Ectodermal cell (in vitro differentiated cells): Measurements from ENCODE around the gene PCDHB12.
A peak's percentile ranks its signal among the peaks of the same experiment; 100 is the strongest.
"Not testable (repeated sequence)": the region's sequence is repeated elsewhere in the genome, so short reads cannot be mapped to it uniquely, and the experiment has no call there.

ENCODE experiments used
- H3K27ac ChIP-seq: 2 replicates; pipeline ENCODE4 v1.7.0; 2013; ENCODE audit warnings: mild to moderate bottlenecking, low read depth, low read length; ENCODE audit not compliant: insufficient read depth, poor library complexity, severe bottlenecking
- H3K27me3 ChIP-seq: 2 replicates; pipeline ENCODE4 v1.7.0; 2013; ENCODE audit warnings: mild to moderate bottlenecking, low read length; ENCODE audit not compliant: insufficient read depth, control insufficient read depth, poor library complexity, severe bottlenecking
- H3K36me3 ChIP-seq: one replicate; pipeline ENCODE4 v1.7.0; 2013; ENCODE audit warnings: low read length; ENCODE audit not compliant: control insufficient read depth, insufficient read depth
- H3K4me1 ChIP-seq: one replicate; pipeline ENCODE4 v1.7.0; 2013; ENCODE audit warnings: low read length; ENCODE audit not compliant: control insufficient read depth, insufficient read depth
- H3K4me3 ChIP-seq: 2 replicates; pipeline ENCODE4 v1.7.0; 2013; ENCODE audit warnings: low read depth, low read length, control low read depth; ENCODE audit not compliant: insufficient read depth
- H3K9me3 ChIP-seq: 2 replicates; pipeline ENCODE4 v1.7.0; 2013; ENCODE audit warnings: mild to moderate bottlenecking, low read length, moderate library complexity; ENCODE audit not compliant: control insufficient read depth
- WGBS, 2 experiments: methylation state at CpG; one replicate each; pipeline ENCODE4 v1.1.7; 2013; ENCODE audit warnings: missing lambda C conversion rate in 2 of 2; 5-methylcytosine and 5-hydroxymethylcytosine counted together

The PCDHB12 gene

DNA sequence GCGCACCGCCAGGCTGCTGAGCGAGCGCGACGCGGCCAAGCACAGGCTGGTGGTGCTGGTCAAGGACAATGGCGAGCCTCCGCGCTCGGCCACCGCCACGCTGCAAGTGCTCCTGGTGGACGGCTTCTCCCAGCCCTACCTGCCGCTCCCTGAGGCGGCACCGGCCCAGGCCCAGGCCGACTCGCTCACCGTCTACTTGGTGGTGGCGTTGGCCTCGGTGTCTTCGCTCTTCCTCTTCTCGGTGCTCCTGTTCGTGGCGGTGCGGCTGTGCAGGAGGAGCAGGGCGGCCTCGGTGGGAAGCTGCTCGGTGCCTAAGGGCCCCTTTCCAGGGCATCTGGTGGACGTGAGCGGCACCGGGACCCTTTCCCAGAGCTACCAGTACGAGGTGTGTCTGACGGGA lies 6.9 kb upstream of the PCDHB12 start:
- H3K27ac ChIP-seq, H3K36me3 ChIP-seq, H3K4me3 ChIP-seq, H3K9me3 ChIP-seq, H3K4me1 ChIP-seq, H3K27me3 ChIP-seq: not testable (repeated sequence)
- WGBS, 2 experiments, result 94 to 96% methylated on average over 33 of the region's 35 CpGs

GRCh38 chr5:141210281-141210680 lies 1.8 kb downstream of the PCDHB12 start:
- H3K36me3 ChIP-seq, H3K27me3 ChIP-seq, H3K4me1 ChIP-seq, H3K4me3 ChIP-seq, H3K27ac ChIP-seq, H3K9me3 ChIP-seq: not testable (repeated sequence)
- WGBS, 2 experiments, result 95 to 96% methylated on average over 25 to 28 of the region's 39 CpGs

DNA sequence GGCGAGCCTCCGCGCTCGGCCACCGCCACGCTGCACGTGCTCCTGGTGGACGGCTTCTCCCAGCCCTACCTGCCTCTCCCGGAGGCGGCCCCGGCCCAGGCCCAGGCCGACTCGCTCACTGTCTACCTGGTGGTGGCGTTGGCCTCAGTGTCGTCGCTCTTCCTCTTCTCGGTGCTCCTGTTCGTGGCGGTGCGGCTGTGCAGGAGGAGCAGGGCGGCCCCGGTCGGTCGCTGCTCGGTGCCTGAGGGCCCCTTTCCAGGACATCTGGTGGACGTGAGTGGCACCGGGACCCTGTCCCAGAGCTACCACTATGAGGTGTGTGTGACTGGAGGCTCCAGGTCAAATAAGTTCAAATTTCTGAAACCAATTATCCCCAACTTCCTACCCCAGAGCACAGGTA lies 2.3 kb downstream of the PCDHB12 start:
- not testable (repeated sequence) for H3K9me3 ChIP-seq, H3K4me1 ChIP-seq
- 95 to 97% methylated on average over 23 to 24 of the region's 27 CpGs for WGBS, 2 experiments

DNA sequence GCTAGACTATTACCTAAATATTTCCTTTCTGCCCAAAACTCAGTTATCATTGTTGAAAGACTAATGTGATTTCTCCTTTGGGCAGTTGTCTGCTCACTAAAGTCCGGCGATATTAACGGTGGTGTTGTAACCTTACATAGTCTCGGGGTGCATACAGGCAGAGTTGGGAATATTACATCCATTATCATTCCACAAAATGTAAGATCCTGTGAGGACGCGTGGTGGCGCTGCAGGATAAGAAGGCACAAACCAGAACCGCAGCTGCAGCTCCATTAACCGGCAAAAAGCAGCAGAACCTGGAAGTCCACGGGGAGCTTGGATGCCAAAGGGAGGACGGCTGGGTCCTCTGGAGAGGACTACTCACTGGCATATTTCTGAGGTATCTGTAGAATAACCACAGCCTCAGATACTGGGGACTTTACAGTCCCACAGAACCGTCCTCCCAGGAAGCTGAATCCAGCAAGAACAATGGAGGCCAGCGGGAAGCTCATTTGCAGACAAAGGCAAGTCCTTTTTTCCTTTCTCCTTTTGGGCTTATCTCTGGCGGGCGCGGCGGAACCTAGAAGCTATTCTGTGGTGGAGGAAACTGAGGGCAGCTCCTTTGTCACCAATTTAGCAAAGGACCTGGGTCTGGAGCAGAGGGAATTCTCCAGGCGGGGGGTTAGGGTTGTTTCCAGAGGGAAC lies 5.3 kb downstream of the PCDHB12 start, which contains the start of gene PCDHB13:
TSS of gene PCDHB13 (plus strand) at position 264 of the 684 bp plus-strand sequence. CDS start at position 469, 205 bp downstream.
- 66 to 83% methylated on average over 9 to 13 of the region's 18 CpGs for WGBS, 2 experiments
- H3K36me3 ChIP-seq, H3K9me3 ChIP-seq, H3K27ac ChIP-seq, H3K4me3 ChIP-seq, H3K4me1 ChIP-seq, H3K27me3 ChIP-seq: not testable (repeated sequence)

More for the DNA sequence above, 2.3 kb downstream of the PCDHB12 start:
- H3K27ac ChIP-seq, H3K27me3 ChIP-seq, H3K4me3 ChIP-seq, H3K36me3 ChIP-seq: not testable (repeated sequence)

GRCh38 chr5:141214583-141214982 lies 6.1 kb downstream of the PCDHB12 start:
- H3K4me1 ChIP-seq, H3K27me3 ChIP-seq, H3K4me3 ChIP-seq, H3K27ac ChIP-seq, H3K9me3 ChIP-seq, H3K36me3 ChIP-seq: not testable (repeated sequence)
- WGBS, 2 experiments, result 92 to 93% methylated on average over 7 to 8 of the region's 12 CpGs

- not testable (repeated sequence) for H3K4me1 ChIP-seq, H3K27ac ChIP-seq, H3K27me3 ChIP-seq, H3K36me3 ChIP-seq, H3K9me3 ChIP-seq, H3K4me3 ChIP-seq
- 91 to 95% methylated on average over 28 to 30 of the region's 40 CpGs for WGBS, 2 experiments
Measured at GRCh38 chr5:141215504-141215903, 7.0 kb downstream of the PCDHB12 start.

GRCh38 chr5:141216035-141216434 lies 7.5 kb downstream of the PCDHB12 start:
- not testable (repeated sequence) for H3K4me3 ChIP-seq, H3K9me3 ChIP-seq, H3K27me3 ChIP-seq, H3K4me1 ChIP-seq, H3K27ac ChIP-seq, H3K36me3 ChIP-seq
- WGBS, 2 experiments, result 93 to 94% methylated on average over 18 to 21 of the region's 26 CpGs

DNA sequence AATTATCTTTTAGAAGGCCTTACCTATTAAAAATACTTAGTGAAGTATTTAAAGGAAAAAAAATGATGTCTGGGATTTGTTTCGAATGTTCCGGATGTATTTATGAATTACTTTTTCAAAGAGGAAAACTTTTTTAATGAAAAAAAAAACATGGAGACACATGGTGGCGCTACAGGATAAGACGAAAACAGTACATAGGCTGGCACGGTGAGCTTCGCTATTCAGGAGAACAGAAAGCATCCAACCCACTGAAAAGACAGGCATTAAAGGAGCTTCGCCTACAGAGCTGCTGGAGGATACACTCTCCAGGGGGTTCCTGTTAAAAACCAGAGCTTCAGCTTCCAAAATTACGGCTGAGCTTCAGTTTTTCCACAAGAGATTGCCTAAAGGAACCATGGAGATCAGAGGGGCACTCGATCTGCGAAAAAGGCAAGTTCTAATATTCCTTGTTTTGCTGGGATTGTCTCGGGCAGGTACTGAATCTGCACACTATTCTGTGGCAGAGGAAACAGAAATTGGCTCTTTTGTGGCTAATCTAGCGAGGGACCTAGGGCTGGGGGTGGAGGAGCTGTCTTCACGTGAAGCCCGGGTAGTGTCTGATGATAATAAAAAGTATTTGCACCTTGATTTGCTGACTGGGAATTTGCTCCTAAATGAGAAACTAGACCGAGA lies 14.7 kb downstream of the PCDHB12 start, which contains the start of gene PCDHB14:
TSS of gene PCDHB14 (plus strand) at position 232 of the 672 bp plus-strand sequence. CDS start at position 395, 163 bp downstream.
- no peak within 1 kb of the TSS for H3K27ac ChIP-seq
- H3K9me3 ChIP-seq, result no peaks in the 10 kb centered on the region
- no peaks in the 10 kb centered on the region for H3K4me1 ChIP-seq
- 46 to 47% methylated on average over 15 of the region's 15 CpGs for WGBS, 2 experiments
- no peaks in the 10 kb centered on the region for H3K36me3 ChIP-seq
- no peaks in the 10 kb centered on the region for H3K27me3 ChIP-seq
- H3K4me3 ChIP-seq, result peak within 1 kb of the TSS; percentile 14

DNA sequence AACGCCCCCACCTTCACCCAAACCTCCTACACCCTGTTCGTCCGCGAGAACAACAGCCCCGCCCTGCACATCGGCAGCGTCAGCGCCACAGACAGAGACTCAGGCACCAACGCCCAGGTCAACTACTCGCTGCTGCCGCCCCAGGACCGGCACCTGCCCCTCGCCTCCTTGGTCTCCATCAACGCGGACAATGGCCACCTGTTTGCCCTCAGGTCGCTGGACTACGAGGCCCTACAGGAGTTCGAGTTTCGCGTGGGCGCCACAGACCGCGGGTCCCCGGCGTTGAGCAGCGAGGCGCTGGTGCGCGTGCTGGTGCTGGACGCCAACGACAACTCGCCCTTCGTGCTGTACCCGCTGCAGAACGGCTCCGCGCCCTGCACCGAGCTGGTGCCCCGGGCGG lies 16.3 kb downstream of the PCDHB12 start:
- H3K27me3 ChIP-seq, H3K36me3 ChIP-seq, H3K9me3 ChIP-seq, H3K4me1 ChIP-seq, H3K4me3 ChIP-seq, H3K27ac ChIP-seq: not testable (repeated sequence)
- 94% methylated on average over 27 to 29 of the region's 40 CpGs for WGBS, 2 experiments

DNA sequence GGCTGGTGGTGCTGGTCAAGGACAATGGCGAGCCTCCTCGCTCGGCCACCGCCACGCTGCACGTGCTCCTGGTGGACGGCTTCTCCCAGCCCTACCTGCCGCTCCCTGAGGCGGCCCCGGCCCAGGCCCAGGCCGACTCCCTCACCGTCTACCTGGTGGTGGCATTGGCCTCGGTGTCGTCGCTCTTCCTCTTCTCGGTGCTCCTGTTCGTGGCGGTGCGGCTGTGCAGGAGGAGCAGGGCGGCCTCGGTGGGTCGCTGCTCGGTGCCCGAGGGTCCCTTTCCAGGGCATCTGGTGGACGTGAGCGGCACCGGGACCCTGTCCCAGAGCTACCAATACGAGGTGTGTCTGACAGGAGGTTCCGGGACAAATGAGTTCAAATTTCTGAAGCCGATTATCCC lies 16.9 kb downstream of the PCDHB12 start:
- not testable (repeated sequence) for H3K27ac ChIP-seq, H3K36me3 ChIP-seq, H3K4me3 ChIP-seq, H3K4me1 ChIP-seq, H3K27me3 ChIP-seq, H3K9me3 ChIP-seq
- 95 to 98% methylated on average over 25 to 27 of the region's 30 CpGs for WGBS, 2 experiments
